SK-N-SH (cell line): ENCODE data around the gene HSBP1.

Source experiments
- CTCF ChIP-seq: fragments of 200-600 bp; sonication (generic); IDR thresholded peaks from 2 replicates; pipeline ENCODE4 v1.6.1; 2017; ENCODE audit warnings: antibody characterized with exemption, mild to moderate bottlenecking, moderate library complexity
- MXI1 ChIP-seq: IDR thresholded peaks from 2 replicates; pipeline ENCODE4 v1.6.1; 2012; ENCODE audit warnings: mild to moderate bottlenecking, low read depth, low read length, improper control_type of control experiment
- SMC3 ChIP-seq: IDR thresholded peaks from 2 replicates; pipeline ENCODE4 v1.6.1; 2012; ENCODE audit warnings: low read depth, low read length, improper control_type of control experiment
- YY1 ChIP-seq: IDR thresholded peaks from 2 replicates; pipeline ENCODE4 v1.4.0; 2012; ENCODE audit warnings: low read depth, mild to moderate bottlenecking

- TF ChIP-seq CTCF = no peak
- no peak for TF ChIP-seq SMC3
- TF ChIP-seq YY1 = no peak
- TF ChIP-seq MXI1 = no peak
These were observed 10.5 kb downstream of the HSBP1 start for GRCh38 chr16:83818276-83818675.
